Choroid plexus epithelial cell (primary cell): ENCODE data around the gene IL7R.

ENCODE experiments used
- DNase-seq: peaks from one replicate; pipeline ENCODE4 v3.0.0-alpha.2; 2010; ENCODE audit warnings: low read depth
- H3K4me3 ChIP-seq: 2 replicates; pipeline ENCODE4 v1.5.1; 2011; ENCODE audit warnings: low read depth, mild to moderate bottlenecking, control low read depth, low read length, moderate library complexity
- TF ChIP-seq, protein P1 (sequence below): conservative IDR thresholded peaks from 2 replicates; pipeline ENCODE4 v1.5.1; 2011; ENCODE audit warnings: low read depth, mild to moderate bottlenecking, control low read depth, inconsistent platforms, low read length, moderate library complexity

IL7R gene

DNA sequence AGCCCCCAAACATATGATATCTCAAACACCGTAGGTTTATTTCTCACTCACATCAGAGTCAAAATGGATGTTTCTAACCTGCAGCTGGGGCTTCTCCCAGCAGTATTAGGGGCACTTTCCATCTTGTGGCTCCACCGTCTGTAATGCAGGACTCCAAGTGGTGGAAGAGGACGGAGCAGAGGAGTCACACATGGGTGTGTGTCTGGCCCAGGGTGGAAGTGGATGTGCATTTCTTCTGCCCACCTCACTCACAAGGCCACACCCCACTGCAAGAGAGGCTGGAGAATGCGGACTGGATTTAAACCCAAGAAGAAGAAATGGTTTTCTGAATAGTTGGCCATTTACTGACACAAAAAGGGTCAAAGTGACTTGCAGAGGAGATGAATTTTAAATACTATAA, 13.9 kb downstream of the IL7R start:
- no peak for DNase-seq
- TF ChIP-seq, protein P1, sequence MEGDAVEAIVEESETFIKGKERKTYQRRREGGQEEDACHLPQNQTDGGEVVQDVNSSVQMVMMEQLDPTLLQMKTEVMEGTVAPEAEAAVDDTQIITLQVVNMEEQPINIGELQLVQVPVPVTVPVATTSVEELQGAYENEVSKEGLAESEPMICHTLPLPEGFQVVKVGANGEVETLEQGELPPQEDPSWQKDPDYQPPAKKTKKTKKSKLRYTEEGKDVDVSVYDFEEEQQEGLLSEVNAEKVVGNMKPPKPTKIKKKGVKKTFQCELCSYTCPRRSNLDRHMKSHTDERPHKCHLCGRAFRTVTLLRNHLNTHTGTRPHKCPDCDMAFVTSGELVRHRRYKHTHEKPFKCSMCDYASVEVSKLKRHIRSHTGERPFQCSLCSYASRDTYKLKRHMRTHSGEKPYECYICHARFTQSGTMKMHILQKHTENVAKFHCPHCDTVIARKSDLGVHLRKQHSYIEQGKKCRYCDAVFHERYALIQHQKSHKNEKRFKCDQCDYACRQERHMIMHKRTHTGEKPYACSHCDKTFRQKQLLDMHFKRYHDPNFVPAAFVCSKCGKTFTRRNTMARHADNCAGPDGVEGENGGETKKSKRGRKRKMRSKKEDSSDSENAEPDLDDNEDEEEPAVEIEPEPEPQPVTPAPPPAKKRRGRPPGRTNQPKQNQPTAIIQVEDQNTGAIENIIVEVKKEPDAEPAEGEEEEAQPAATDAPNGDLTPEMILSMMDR, result no peak
- no peak overlapping the region for H3K4me3 ChIP-seq

DNA sequence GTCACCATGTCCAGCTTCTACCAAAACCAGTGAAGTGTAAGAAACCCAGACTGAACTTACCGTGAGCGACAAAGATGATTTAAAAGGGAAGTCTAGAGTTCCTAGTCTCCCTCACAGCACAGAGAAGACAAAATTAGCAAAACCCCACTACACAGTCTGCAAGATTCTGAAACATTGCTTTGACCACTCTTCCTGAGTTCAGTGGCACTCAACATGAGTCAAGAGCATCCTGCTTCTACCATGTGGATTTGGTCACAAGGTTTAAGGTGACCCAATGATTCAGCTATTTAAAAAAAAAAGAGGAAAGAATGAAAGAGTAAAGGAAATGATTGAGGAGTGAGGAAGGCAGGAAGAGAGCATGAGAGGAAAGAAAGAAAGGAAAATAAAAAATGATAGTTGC, 19.8 kb downstream of the IL7R start:
- H3K4me3 ChIP-seq, result no peak overlapping the region
- TF ChIP-seq, protein P1, result no peak
- no peak for DNase-seq

DNA sequence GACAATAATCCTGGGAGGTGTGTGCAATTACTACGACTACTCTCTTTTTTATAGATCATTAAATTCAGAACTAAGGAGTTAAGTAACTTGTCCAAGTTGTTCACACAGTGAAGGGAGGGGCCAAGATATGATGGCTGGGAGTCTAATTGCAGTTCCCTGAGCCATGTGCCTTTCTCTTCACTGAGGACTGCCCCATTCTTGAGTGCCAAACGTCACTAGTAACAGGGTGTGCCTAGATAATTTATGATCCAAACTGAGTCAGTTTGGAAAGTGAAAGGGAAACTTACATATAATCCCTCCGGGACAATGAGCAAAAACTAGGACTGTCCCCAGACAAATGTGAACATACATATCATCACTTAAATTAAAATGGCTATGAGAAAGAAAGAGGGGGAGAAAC, 20.2 kb downstream of the IL7R start:
- no peak for DNase-seq
- TF ChIP-seq, protein P1, result no peak
- no peak overlapping the region for H3K4me3 ChIP-seq

DNA sequence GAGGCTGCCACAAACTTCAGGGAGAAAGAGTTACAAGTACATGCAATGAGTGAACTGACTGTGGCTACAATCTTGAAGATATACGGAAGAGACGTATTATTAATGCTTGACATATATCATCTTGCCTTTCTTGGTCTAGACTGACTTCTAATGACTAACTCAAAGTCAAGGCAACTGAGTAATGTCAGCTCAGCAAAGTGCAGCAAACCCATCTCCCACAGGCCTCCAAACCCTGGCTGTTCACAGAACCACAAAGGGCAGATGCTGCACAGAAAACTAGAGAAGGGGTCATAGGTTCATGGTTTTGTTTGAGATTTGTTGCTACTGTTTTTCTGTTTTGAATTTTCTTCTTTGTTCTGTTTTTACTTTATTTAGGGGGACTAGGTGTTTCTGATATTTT, 21.0 kb downstream of the IL7R start:
- peak; percentile 31 for DNase-seq
- no peak overlapping the region for H3K4me3 ChIP-seq
- TF ChIP-seq, protein P1, result no peak

DNA sequence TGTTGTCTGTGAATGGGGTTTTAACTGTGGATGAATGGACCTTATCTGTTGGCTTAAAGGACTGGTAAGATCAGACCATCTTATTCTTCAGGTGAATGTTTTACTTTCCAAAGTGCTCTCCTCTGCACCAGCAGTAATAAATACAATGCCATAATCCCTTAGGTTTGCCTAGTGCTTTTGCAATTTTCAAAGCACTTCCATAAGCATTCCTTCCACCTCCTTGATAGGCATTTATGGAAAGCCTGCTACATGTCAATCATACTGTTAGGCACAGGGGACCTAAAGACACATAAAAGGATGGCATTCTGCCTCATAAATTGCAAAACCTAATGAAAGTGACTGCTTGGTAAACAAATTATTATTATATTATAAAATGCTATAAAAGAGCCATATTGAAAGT, 21.4 kb downstream of the IL7R start:
- TF ChIP-seq, protein P1, result no peak

DNA sequence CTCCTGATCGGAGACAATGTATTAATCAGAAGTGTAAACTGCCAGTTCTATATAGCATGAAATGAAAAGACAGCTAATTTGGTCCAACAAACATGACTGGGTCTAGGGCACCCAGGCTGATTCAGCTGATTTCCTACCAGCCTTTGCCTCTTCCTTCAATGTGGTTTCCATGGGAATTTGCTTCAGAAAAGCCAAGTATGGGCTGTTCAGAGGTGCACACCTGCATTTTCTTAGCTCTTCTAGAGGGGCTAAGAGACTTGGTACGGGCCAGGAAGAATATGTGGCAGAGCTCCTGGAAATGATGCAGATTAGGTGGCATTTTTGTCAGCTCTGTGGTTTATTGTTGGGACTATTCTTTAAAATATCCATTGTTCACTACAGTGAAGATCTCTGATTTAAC, 22.4 kb downstream of the IL7R start:
- TF ChIP-seq, protein P1, result no peak
- no peak overlapping the region for H3K4me3 ChIP-seq
- DNase-seq, result no peak

More for the DNA sequence above, 21.4 kb downstream of the IL7R start:
- DNase-seq, result no peak
- H3K4me3 ChIP-seq, result no peak overlapping the region

DNA sequence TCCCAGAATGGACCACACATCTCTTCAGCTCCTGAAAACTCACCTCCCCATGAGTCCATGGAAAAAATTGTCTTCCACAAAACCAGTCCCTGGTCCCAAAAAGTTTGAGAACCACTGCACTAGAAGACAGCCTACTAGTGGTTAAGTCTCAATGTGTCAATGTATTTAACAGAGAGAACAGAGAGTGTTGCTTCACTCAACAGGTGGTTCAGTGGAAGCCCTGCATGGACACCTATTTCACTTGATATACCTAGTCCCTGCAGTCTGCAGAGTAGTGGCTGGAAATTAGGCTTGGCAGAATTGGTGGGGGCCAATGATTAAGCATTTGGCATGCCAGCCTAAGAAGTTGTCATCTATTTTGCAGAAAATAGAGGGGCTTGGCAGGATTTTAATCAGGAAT, 23.0 kb downstream of the IL7R start:
- TF ChIP-seq, protein P1, result no peak
- no peak overlapping the region for H3K4me3 ChIP-seq
- no peak for DNase-seq
